GM12801 (cell line): ENCODE measurements around the gene EMCN.

ENCODE experiments used
- TF ChIP-seq, protein P1 (sequence below): IDR thresholded peaks from one replicate; pipeline ENCODE4 v1.5.1; 2011; ENCODE audit warnings: control low read depth; ENCODE audit not compliant: insufficient read length; ENCODE audit errors: extremely low read depth

EMCN gene

DNA sequence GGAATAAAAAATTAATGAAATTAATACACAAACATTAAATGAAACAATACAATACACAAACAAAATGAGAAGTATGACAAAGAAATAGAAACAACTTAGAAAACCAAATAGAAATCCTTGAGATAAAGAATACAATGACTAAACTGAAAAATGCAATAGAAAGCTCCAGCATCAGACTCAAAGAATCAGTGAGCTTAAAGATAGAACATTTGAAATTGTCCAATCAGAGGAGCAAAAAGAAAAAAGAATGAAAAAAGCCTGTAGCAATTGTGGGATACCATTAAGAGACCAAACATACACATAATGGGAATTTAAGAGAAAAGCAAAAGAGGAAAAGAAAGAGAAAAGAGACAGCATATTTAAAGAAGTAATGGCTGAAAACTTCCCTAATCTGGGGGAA, 25.7 kb downstream of the EMCN start:
- TF ChIP-seq, protein P1, sequence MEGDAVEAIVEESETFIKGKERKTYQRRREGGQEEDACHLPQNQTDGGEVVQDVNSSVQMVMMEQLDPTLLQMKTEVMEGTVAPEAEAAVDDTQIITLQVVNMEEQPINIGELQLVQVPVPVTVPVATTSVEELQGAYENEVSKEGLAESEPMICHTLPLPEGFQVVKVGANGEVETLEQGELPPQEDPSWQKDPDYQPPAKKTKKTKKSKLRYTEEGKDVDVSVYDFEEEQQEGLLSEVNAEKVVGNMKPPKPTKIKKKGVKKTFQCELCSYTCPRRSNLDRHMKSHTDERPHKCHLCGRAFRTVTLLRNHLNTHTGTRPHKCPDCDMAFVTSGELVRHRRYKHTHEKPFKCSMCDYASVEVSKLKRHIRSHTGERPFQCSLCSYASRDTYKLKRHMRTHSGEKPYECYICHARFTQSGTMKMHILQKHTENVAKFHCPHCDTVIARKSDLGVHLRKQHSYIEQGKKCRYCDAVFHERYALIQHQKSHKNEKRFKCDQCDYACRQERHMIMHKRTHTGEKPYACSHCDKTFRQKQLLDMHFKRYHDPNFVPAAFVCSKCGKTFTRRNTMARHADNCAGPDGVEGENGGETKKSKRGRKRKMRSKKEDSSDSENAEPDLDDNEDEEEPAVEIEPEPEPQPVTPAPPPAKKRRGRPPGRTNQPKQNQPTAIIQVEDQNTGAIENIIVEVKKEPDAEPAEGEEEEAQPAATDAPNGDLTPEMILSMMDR, result no peak

GRCh38 chr4:100489305-100489704, 28.5 kb downstream of the EMCN start:
- TF ChIP-seq, protein P1, result no peak

- TF ChIP-seq, protein P1, result no peak
Measured at GRCh38 chr4:100486496-100486895, 31.3 kb downstream of the EMCN start.

GRCh38 chr4:100483796-100484195, 34.0 kb downstream of the EMCN start:
- TF ChIP-seq, protein P1, result no peak

- TF ChIP-seq, protein P1, result no peak
Measured at GRCh38 chr4:100479971-100480370, 37.9 kb downstream of the EMCN start.

GRCh38 chr4:100469555-100469954, 48.3 kb downstream of the EMCN start:
- TF ChIP-seq, protein P1, result no peak

- TF ChIP-seq, protein P1, result no peak
Measured at GRCh38 chr4:100466501-100466900, 51.3 kb downstream of the EMCN start.
